NCI-H2029 (cell line): ENCODE data around the gene CNTNAP3.
"Not testable (repeated sequence)": the region's sequence is repeated elsewhere in the genome, so short reads cannot be mapped to it uniquely, and the experiment has no call there.

ENCODE experiments used
- DNase-seq: peaks from one replicate; lab custom pipeline; 2025; lab: John Stamatoyannopoulos, UW

The CNTNAP3 gene

GRCh38 chr9:39067683-39068082, 220.3 kb downstream of the CNTNAP3 start:
- DNase-seq, result not testable (repeated sequence)

GRCh38 chr9:39062966-39063365, 225.0 kb downstream of the CNTNAP3 start:
- DNase-seq, result not testable (repeated sequence)

- not testable (repeated sequence) for DNase-seq
These were observed 233.5 kb downstream of the CNTNAP3 start for GRCh38 chr9:39054453-39054852.

- DNase-seq, result not testable (repeated sequence)
These were observed 241.1 kb downstream of the CNTNAP3 start for GRCh38 chr9:39046833-39047232.

GRCh38 chr9:39042352-39042803, 245.6 kb downstream of the CNTNAP3 start:
- not testable (repeated sequence) for DNase-seq

- DNase-seq, result not testable (repeated sequence)
These were observed 246.2 kb downstream of the CNTNAP3 start for GRCh38 chr9:39041774-39042173.

GRCh38 chr9:39039148-39039547, 248.8 kb downstream of the CNTNAP3 start:
- DNase-seq, result not testable (repeated sequence)

GRCh38 chr9:39038221-39038620, 249.7 kb downstream of the CNTNAP3 start:
- not testable (repeated sequence) for DNase-seq

- not testable (repeated sequence) for DNase-seq
These were observed 254.1 kb downstream of the CNTNAP3 start for GRCh38 chr9:39033849-39034248.

GRCh38 chr9:39030204-39031019, 257.6 kb downstream of the CNTNAP3 start:
- not testable (repeated sequence) for DNase-seq

GRCh38 chr9:39028855-39029254, 259.1 kb downstream of the CNTNAP3 start:
- not testable (repeated sequence) for DNase-seq

- DNase-seq, result not testable (repeated sequence)
These were observed 259.8 kb downstream of the CNTNAP3 start for GRCh38 chr9:39028168-39028567.

GRCh38 chr9:39025911-39026588, 261.9 kb downstream of the CNTNAP3 start:
- not testable (repeated sequence) for DNase-seq
